CD4-positive, alpha-beta memory T cell (primary cell): Measurements from ENCODE around the gene ALLC. TPM values are rescaled to one million over a fixed set of nuclear protein-coding genes. Genes with fewer than 3 reads are reported as not detected.

Experiments used
- CTCF ChIA-PET: fragments of 350-600 bp; sonication (Branson Sonifier 250); formaldehyde crosslinking; loops from one replicate; lab custom pipeline; 2021; ENCODE audit warnings: inconsistent platforms; ENCODE audit not compliant: partially characterized antibody; lab: Charles Lee
- POLR2A ChIA-PET: fragments of 350-600 bp; sonication (Branson Sonifier 250); formaldehyde crosslinking; loops from one replicate; lab custom pipeline; 2021; ENCODE audit not compliant: partially characterized antibody; lab: Charles Lee
- DNase-seq, 5 donors: peaks; one replicate each; pipeline versions ENCODE4 v3.0.0 to v3.0.0-alpha.2; 2020 to 2022; ENCODE audit warnings: mixed read lengths in 1 of 5
- H3K27ac ChIP-seq: one replicate; pipeline ENCODE4 v1.7.0; 2013; ENCODE audit warnings: low read depth, low read length
- H3K27me3 ChIP-seq: 2 replicates; pipeline ENCODE4 v1.7.0; 2013; ENCODE audit warnings: mild to moderate bottlenecking, low read length, moderate library complexity; ENCODE audit not compliant: insufficient read depth
- H3K36me3 ChIP-seq: 2 replicates; pipeline ENCODE4 v1.7.0; 2013; ENCODE audit warnings: mild to moderate bottlenecking, low read length, moderate library complexity; ENCODE audit not compliant: insufficient read depth
- H3K4me1 ChIP-seq: 2 replicates; pipeline ENCODE4 v1.7.0; 2013; ENCODE audit warnings: mild to moderate bottlenecking, low read length, moderate library complexity; ENCODE audit not compliant: insufficient read depth
- H3K4me3 ChIP-seq, 2 donors: one replicate each; pipeline ENCODE4 v1.7.0; 2013; ENCODE audit warnings: low read length in 2 of 2, mild to moderate bottlenecking in 1 of 2
- H3K9me3 ChIP-seq, 2 donors: one replicate each; pipeline ENCODE4 v1.7.0; 2013; ENCODE audit warnings: low read length in 2 of 2, control low read depth in 1 of 2; ENCODE audit not compliant: control insufficient read depth in 1 of 2
- H3K27ac Mint-ChIP-seq, 7 donors: one replicate each; pipeline ENCODE4 v1.8.0; 2020 to 2021; ENCODE audit warnings: mixed read lengths in 7 of 7, mild to moderate bottlenecking in 6 of 7, inconsistent platforms in 3 of 7, moderate library complexity in 3 of 7
- H3K27me3 Mint-ChIP-seq, 2 donors: one replicate each; pipeline ENCODE4 v1.8.0; 2020 to 2021; ENCODE audit warnings: mixed read lengths in 2 of 2
- H3K36me3 Mint-ChIP-seq, 2 donors: one replicate each; pipeline ENCODE4 v1.8.0; 2020 to 2021; ENCODE audit warnings: mixed read lengths in 2 of 2, inconsistent platforms in 1 of 2, mild to moderate bottlenecking in 1 of 2
- H3K4me1 Mint-ChIP-seq, 4 donors: one replicate each; pipeline ENCODE4 v1.8.0; 2020 to 2021; ENCODE audit warnings: mixed read lengths in 4 of 4, mild to moderate bottlenecking in 1 of 4
- H3K4me3 Mint-ChIP-seq, 8 donors: one replicate each; pipeline ENCODE4 v1.8.0; 2020 to 2021; ENCODE audit warnings: mixed read lengths in 8 of 8, mild to moderate bottlenecking in 7 of 8, moderate library complexity in 6 of 8, inconsistent platforms in 3 of 8
- H3K9me3 Mint-ChIP-seq, 8 donors: one replicate each; pipeline ENCODE4 v1.8.0; 2020 to 2021; ENCODE audit warnings: mixed read lengths in 8 of 8, mild to moderate bottlenecking in 5 of 8, inconsistent platforms in 3 of 8, moderate library complexity in 1 of 8
- intact Hi-C: fragments of 100-400 bp; cut with micrococcal nuclease; formaldehyde crosslinking; loops from one replicate; pipeline ENCODE4 v1.15.1; 2023
- polyA plus RNA-seq, 2 donors: library from polyadenylated mRNA; unstranded; fragments of 300-500 nt; fragmentation: Illumina TruSeq; gene quantifications; one replicate each; pipeline ENCODE4 v1.2.3, GENCODE V29; 2021
- total RNA-seq, 2 experiments: library from RNA; stranded (reverse); gene quantifications; one replicate each; pipeline ENCODE4 v1.2.3, GENCODE V29; 2021

The ALLC gene
- total and polyA plus RNA-seq, 4 experiments from 2014 or later, result not detected

DNA sequence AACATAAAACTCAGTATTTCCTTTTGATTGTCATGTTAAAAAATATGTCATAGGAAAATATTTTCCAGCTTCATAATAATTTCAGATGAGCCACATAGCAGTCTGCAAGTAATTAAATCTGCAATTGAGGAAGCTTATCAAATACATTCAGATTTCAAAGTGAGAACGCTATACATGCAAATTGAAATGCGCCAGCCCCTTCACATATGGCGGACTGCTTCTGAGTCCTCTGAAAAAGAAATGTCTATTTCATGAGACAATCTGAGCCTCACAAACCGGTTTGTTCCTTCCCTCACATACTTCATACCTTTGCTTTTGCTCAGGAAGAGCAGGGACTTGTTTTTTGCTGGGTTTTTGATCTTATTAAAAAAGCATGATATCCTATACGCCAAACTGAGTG lies 43.1 kb downstream of the ALLC start:
- Histone ChIP-seq H3K9me3 (no peaks in the 10 kb centered on the region), H3K4me1 (no peaks in the 10 kb centered on the region), H3K27me3 (no peaks in the 10 kb centered on the region), H3K27ac (no peak overlapping the region), H3K4me3 (no peak overlapping the region), H3K36me3 (no peaks in the 10 kb centered on the region)
- peaks cover 26 to 40% of the 10 kb centered on the region in 2 donors for H3K27me3 Mint-ChIP-seq
- no peak for DNase-seq
- CTCF ChIA-PET, result no interaction called here
- intact Hi-C loops, result no loop called here
- H3K9me3 Mint-ChIP-seq, result peaks cover 0 to 7% (median 0%) of the 10 kb centered on the region in 8 donors
- H3K27ac Mint-ChIP-seq, result no peak overlapping the region
- peaks cover 0 to 2% (median under 1%) of the 10 kb centered on the region in 4 donors for H3K4me1 Mint-ChIP-seq
- POLR2A ChIA-PET, result no interaction called here
- H3K36me3 Mint-ChIP-seq, result peaks cover 0 to 7% of the 10 kb centered on the region in 2 donors
- H3K4me3 Mint-ChIP-seq, result no peak overlapping the region

- H3K9me3 ChIP-seq, result no peaks in the 10 kb centered on the region
- no peak within 1 kb of the TSS for H3K27ac ChIP-seq
- H3K4me1 Mint-ChIP-seq, result peaks cover 0 to 2% (median under 1%) of the 10 kb centered on the region in 4 donors
- no peaks in the 10 kb centered on the region for H3K36me3 ChIP-seq
- H3K9me3 Mint-ChIP-seq, result peaks cover 0 to 7% (median 0%) of the 10 kb centered on the region in 8 donors
- H3K27me3 Mint-ChIP-seq, result peaks cover 28 to 41% of the 10 kb centered on the region in 2 donors
- no peaks in the 10 kb centered on the region for H3K4me1 ChIP-seq
- no peak within 1 kb of the TSS for H3K4me3 Mint-ChIP-seq
- DNase-seq, result no peak
- no peak within 1 kb of the TSS for H3K27ac Mint-ChIP-seq
- H3K36me3 Mint-ChIP-seq, result peaks cover 0 to 7% of the 10 kb centered on the region in 2 donors
- CTCF ChIA-PET, result no interaction called here
- H3K27me3 ChIP-seq, result no peaks in the 10 kb centered on the region
- POLR2A ChIA-PET, result no interaction called here
- intact Hi-C loops, result no loop called here
- H3K4me3 ChIP-seq, result no peak within 1 kb of the TSS
These were observed 45.3 kb downstream of the ALLC start, which contains the start of gene DCDC2C for GRCh38 chr2:3703236-3703756. DCDC2C (plus strand) TSS chr2:3703575; CDS start chr2:3703752, 177 bp downstream.

- Mint-ChIP-seq H3K27me3 (peaks cover 28 to 39% of the 10 kb centered on the region in 2 donors), H3K4me3 (no peak overlapping the region), H3K9me3 (peaks cover 0 to 5% (median 0%) of the 10 kb centered on the region in 8 donors), H3K27ac (no peak overlapping the region), H3K4me1 (peaks cover 0 to 2% (median under 1%) of the 10 kb centered on the region in 4 donors), H3K36me3 (peaks cover 0 to 7% of the 10 kb centered on the region in 2 donors)
- Histone ChIP-seq H3K27ac (no peak overlapping the region), H3K36me3 (no peaks in the 10 kb centered on the region), H3K27me3 (no peaks in the 10 kb centered on the region), H3K4me3 (no peak overlapping the region), H3K9me3 (no peaks in the 10 kb centered on the region), H3K4me1 (no peaks in the 10 kb centered on the region)
- ChIA-PET CTCF (no interaction called here), POLR2A (no interaction called here)
- intact Hi-C loops, result no loop called here
- no peak for DNase-seq
These were observed 45.9 kb downstream of the ALLC start for GRCh38 chr2:3703757-3704355.

DNA sequence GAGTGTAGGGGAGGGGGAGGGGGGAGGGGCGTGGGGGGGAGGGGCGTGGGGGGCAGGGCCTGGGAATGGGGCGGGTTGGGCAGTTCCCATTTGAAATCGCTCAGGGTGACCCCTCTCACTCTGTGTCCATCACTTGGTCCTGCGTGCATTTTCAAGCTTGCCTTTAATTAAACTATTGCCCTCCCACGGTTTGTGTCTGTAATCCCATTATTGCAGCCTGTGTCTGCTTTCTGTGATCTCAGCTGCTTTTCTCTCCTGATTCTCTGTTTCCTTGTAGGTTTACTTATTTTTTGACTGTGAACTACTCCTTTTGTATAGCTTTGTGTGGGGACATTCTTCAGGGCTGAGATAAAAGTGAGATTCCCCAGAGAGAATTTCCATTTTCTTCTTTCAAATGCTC lies 46.7 kb downstream of the ALLC start:
- peaks cover 0 to 2% (median under 1%) of the 10 kb centered on the region in 4 donors for H3K4me1 Mint-ChIP-seq
- Histone ChIP-seq H3K27me3 (no peaks in the 10 kb centered on the region), H3K4me1 (no peaks in the 10 kb centered on the region), H3K36me3 (no peaks in the 10 kb centered on the region), H3K9me3 (no peaks in the 10 kb centered on the region), H3K27ac (no peak overlapping the region), H3K4me3 (no peak overlapping the region)
- ChIA-PET POLR2A (no interaction called here), CTCF (no interaction called here)
- H3K4me3 Mint-ChIP-seq, result peak overlapping the region in 2 of 8 donors; percentile 9 to 49
- H3K27me3 Mint-ChIP-seq, result peaks cover 28 to 34% of the 10 kb centered on the region in 2 donors
- no peaks in the 10 kb centered on the region for H3K9me3 Mint-ChIP-seq
- no peak for DNase-seq
- intact Hi-C loops, result no loop called here
- no peak overlapping the region for H3K27ac Mint-ChIP-seq
- H3K36me3 Mint-ChIP-seq, result peaks cover 0 to 4% of the 10 kb centered on the region in 2 donors

GRCh38 chr2:3705782-3706181 lies 47.8 kb downstream of the ALLC start:
- DNase-seq, result no peak
- Histone ChIP-seq H3K9me3 (no peaks in the 10 kb centered on the region), H3K4me1 (no peaks in the 10 kb centered on the region), H3K36me3 (no peaks in the 10 kb centered on the region), H3K4me3 (no peak overlapping the region), H3K27ac (no peak overlapping the region), H3K27me3 (no peaks in the 10 kb centered on the region)
- intact Hi-C loops, result no loop called here
- H3K27ac Mint-ChIP-seq, result no peak overlapping the region
- POLR2A ChIA-PET, result no interaction called here
- CTCF ChIA-PET, result no interaction called here
- H3K36me3 Mint-ChIP-seq, result peaks cover 0 to 4% of the 10 kb centered on the region in 2 donors
- H3K4me1 Mint-ChIP-seq, result peaks cover 0 to 2% (median under 1%) of the 10 kb centered on the region in 4 donors
- H3K4me3 Mint-ChIP-seq, result no peak overlapping the region
- H3K9me3 Mint-ChIP-seq, result peaks cover 0 to 3% (median 0%) of the 10 kb centered on the region in 8 donors
- H3K27me3 Mint-ChIP-seq, result peaks cover 29 to 32% of the 10 kb centered on the region in 2 donors

DNA sequence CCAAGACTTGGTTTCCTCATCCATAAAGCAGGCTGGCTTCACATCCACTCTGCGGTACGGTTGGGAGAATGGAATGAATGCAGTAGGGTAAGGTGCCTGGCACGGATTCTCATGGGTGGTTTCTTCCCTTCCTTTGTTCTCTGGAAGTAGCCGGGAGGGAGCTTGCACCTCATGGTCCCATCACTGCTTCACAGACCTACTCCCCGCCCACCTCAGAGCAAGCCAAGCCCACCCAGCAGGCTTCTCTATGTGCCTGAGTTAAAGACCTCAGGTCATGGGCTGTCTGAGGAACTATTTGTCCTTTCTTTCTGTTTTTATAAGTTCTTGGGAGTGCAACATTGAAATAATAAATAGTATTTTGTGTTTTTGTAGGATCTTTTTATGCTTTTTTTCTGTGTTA lies 48.9 kb downstream of the ALLC start:
- peaks cover 24 to 29% of the 10 kb centered on the region in 2 donors for H3K27me3 Mint-ChIP-seq
- CTCF ChIA-PET, result no interaction called here
- H3K4me1 Mint-ChIP-seq, result peaks cover 0 to 2% (median under 1%) of the 10 kb centered on the region in 4 donors
- H3K36me3 Mint-ChIP-seq, result peaks cover 0 to 4% of the 10 kb centered on the region in 2 donors
- Histone ChIP-seq H3K27me3 (no peaks in the 10 kb centered on the region), H3K9me3 (no peaks in the 10 kb centered on the region), H3K36me3 (no peaks in the 10 kb centered on the region), H3K4me1 (no peaks in the 10 kb centered on the region), H3K27ac (no peak overlapping the region), H3K4me3 (no peak overlapping the region)
- POLR2A ChIA-PET, result no interaction called here
- DNase-seq, result no peak
- peaks cover 0 to 3% (median 0%) of the 10 kb centered on the region in 8 donors for H3K9me3 Mint-ChIP-seq
- H3K27ac Mint-ChIP-seq, result no peak overlapping the region
- no peak overlapping the region for H3K4me3 Mint-ChIP-seq
- intact Hi-C loops, result no loop called here

DNA sequence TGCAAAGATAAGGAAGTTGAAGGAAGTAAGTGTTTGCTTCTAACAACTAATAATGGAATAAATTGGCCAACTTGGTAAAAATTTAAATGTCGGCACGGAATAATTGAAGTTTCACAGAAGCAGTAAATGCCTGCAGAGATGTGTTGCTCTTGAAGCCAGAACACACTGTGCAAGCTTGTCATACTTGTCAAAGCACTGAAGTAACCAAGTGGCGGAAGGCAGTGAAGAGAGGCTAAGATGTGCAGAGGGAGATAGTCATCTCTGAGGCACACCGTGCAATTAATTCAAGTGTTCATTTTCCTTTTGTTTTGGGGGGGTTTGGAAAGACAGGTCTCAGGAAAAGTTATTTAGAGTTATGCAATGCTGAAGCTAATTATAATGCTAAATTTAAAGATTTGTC lies 50.6 kb downstream of the ALLC start:
- Histone ChIP-seq H3K36me3 (no peaks in the 10 kb centered on the region), H3K9me3 (no peaks in the 10 kb centered on the region), H3K27ac (no peak overlapping the region), H3K4me1 (no peaks in the 10 kb centered on the region), H3K4me3 (no peak overlapping the region), H3K27me3 (no peaks in the 10 kb centered on the region)
- Mint-ChIP-seq H3K27me3 (peaks cover 16 to 21% of the 10 kb centered on the region in 2 donors), H3K27ac (no peak overlapping the region), H3K36me3 (peaks cover 0 to 4% of the 10 kb centered on the region in 2 donors), H3K9me3 (peaks cover 0 to 3% (median 0%) of the 10 kb centered on the region in 8 donors), H3K4me1 (peaks cover 0 to 2% (median 0%) of the 10 kb centered on the region in 4 donors), H3K4me3 (no peak overlapping the region)
- intact Hi-C loops, result no loop called here
- DNase-seq, result no peak
- ChIA-PET POLR2A (no interaction called here), CTCF (no interaction called here)
